ENCODE measurements around the gene CLEC10A. TPM values are rescaled to one million over a fixed set of nuclear protein-coding genes. Genes with fewer than 3 reads are reported as not detected.

CLEC10A gene
- total and polyA plus RNA-seq, 11 donors, result 1.5 to 30.1 (median 2.7) TPM

GRCh38 chr17:7064261-7064660 lies 15.8 kb downstream of the CLEC10A start:
- ATAC-seq, result peak in 3 of 4 donors; percentile 26 to 45 (median 29)
- intact Hi-C loops (cut with DNase I), result no loop called here
- no peak for TF ChIP-seq POLR2A (IDR thresholded peaks at IDR 0.05)
- no peak for TF ChIP-seq CTCF (IDR thresholded peaks at IDR 0.05)
- 63 to 67% (median 65%) methylated on average over 4 of the region's 4 CpGs for WGBS, 4 donors
- H3K4me3 ChIP-seq, result no peak overlapping the region
- no peaks in the 10 kb centered on the region for H3K36me3 ChIP-seq
- no peaks in the 10 kb centered on the region for H3K4me1 ChIP-seq
- H3K27me3 ChIP-seq, result peaks cover 0 to 13% (median 0%) of the 10 kb centered on the region in 9 donors
- H3K27ac ChIP-seq, result no peak overlapping the region
- DNase-seq, result no peak
- peaks cover 0 to 16% (median 7%) of the 10 kb centered on the region in 12 donors for H3K9me3 ChIP-seq

GRCh38 chr17:7063518-7064094 lies 16.4 kb downstream of the CLEC10A start:
- no peaks in the 10 kb centered on the region for H3K36me3 ChIP-seq
- no peaks in the 10 kb centered on the region for H3K4me1 ChIP-seq
- no peak for ATAC-seq
- no peak for TF ChIP-seq CTCF (IDR thresholded peaks at IDR 0.05)
- no peak for TF ChIP-seq POLR2A (IDR thresholded peaks at IDR 0.05)
- no peak overlapping the region for H3K4me3 ChIP-seq
- intact Hi-C loops (cut with DNase I), result no loop called here
- H3K27me3 ChIP-seq, result peaks cover 0 to 13% (median 0%) of the 10 kb centered on the region in 9 donors
- H3K9me3 ChIP-seq, result peaks cover 0 to 12% (median 5%) of the 10 kb centered on the region in 12 donors
- no peak overlapping the region for H3K27ac ChIP-seq
- 53 to 59% (median 56%) methylated on average over 6 of the region's 6 CpGs for WGBS, 4 donors
- DNase-seq, result no peak

GRCh38 chr17:7060165-7060891 lies 19.7 kb downstream of the CLEC10A start:
- no peaks in the 10 kb centered on the region for H3K9me3 ChIP-seq
- no peak for DNase-seq
- TF ChIP-seq CTCF (IDR thresholded peaks at IDR 0.05) (no peak), POLR2A (IDR thresholded peaks at IDR 0.05) (no peak)
- no peak overlapping the region for H3K4me3 ChIP-seq
- peaks cover 0 to 13% (median 0%) of the 10 kb centered on the region in 9 donors for H3K27me3 ChIP-seq
- H3K27ac ChIP-seq, result no peak overlapping the region
- no peaks in the 10 kb centered on the region for H3K4me1 ChIP-seq
- WGBS, 4 donors, result 44 to 63% (median 50%) methylated on average over 6 of the region's 6 CpGs
- intact Hi-C loops (cut with DNase I), result no loop called here
- no peaks in the 10 kb centered on the region for H3K36me3 ChIP-seq
- ATAC-seq, result no peak

- Histone ChIP-seq H3K27me3 (peaks cover 0 to 13% (median 0%) of the 10 kb centered on the region in 9 donors), H3K36me3 (no peaks in the 10 kb centered on the region), H3K4me1 (no peaks in the 10 kb centered on the region), H3K9me3 (no peaks in the 10 kb centered on the region), H3K27ac (no peak overlapping the region), H3K4me3 (no peak overlapping the region)
- ATAC-seq, result no peak
- no peak for DNase-seq
- intact Hi-C loops (cut with DNase I), result no loop called here
- TF ChIP-seq POLR2A (IDR thresholded peaks at IDR 0.05) (no peak), CTCF (IDR thresholded peaks at IDR 0.05) (no peak)
- 47 to 65% (median 53%) methylated on average over 7 of the region's 7 CpGs for WGBS, 4 donors
Measured at GRCh38 chr17:7058831-7059447, 21.1 kb downstream of the CLEC10A start.
